ENCODE measurements around the gene CFAP65.

DNA sequence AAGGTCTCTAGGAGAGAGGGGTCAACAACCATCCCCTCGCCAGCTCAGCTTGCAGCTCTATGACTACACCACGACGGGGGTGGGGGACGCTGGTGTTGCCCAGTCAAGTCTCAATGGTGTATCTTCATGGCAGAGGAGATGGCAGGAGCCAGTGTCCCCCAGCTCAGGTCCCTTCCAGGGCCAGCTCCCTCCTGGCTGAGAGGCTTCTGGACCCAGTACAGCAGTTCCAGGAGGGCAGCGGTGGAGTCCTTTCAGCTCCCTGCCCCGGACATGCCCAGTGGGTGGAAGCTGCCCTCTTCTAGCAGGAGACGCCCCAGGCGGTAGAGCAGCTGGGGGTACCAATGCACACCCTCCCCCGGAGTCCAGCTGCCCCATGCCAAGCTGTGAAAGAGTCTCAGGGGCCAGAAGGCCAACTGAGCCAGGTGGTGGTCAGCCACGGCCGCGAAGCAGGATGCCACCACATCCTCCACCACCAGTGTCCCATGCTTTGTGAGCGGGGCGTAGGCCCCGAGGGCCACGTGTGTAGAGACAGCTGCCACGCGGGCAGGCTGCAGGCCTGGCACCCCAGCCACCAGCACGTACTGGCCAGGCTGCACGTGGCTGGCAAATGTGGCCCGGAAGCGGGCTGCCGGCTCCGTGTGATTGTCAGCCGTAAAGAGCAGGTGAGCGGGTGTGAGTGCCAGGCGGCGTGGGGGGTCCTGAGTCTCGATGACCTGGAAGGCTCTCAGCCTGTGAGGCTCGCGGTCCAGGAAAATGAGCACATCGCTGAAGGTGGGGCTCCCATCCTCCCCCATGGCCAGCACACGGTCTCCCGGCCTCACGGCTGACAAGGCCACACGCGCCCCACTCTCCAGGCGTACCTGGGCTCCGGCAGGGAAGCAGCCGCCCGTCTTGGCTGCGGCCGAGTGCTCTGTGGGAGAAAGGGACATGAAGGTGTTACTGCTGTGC is 13.9 kb upstream of the CFAP65 start:
- TF ChIP-seq CTCF (IDR thresholded peaks at IDR 0.05) (no peak), POLR2A (IDR thresholded peaks at IDR 0.05; ENCODE audit: low read depth) (no peak), EP300 (IDR thresholded peaks at IDR 0.05) (no peak)
